IMR-90 (cell line): ENCODE results near the gene FAM8A1.

Source experiments
- CHD1 ChIP-seq: IDR thresholded peaks from 2 replicates; pipeline ENCODE4 v1.6.1; 2012; ENCODE audit warnings: low read depth, low read length, improper control_type of control experiment
- CTCF ChIP-seq: conservative IDR thresholded peaks from 2 replicates; pipeline ENCODE4 v1.5.1; 2012; ENCODE audit warnings: mild to moderate bottlenecking, low read depth, low read length, improper control_type of control experiment
- POLR2A ChIP-seq: IDR thresholded peaks from 2 replicates; pipeline ENCODE4 v1.6.1; 2012; ENCODE audit warnings: mild to moderate bottlenecking, low read depth, low read length
- USF2 ChIP-seq: fragments of 150-350 bp; IDR thresholded peaks from 2 replicates; pipeline ENCODE4 v1.6.1; 2017; ENCODE audit warnings: mild to moderate bottlenecking, antibody characterized with exemption, low read length, low read depth

GRCh38 chr6:17632934-17633333, 32.8 kb downstream of the FAM8A1 start:
- TF ChIP-seq POLR2A (no peak), CTCF (no peak), USF2 (no peak), CHD1 (no peak)
